Ishikawa (cell line): ENCODE data around the gene CTAG1A.

Experiments used
- TAF1 ChIP-seq: IDR thresholded peaks from 2 replicates; pipeline ENCODE4 v1.6.1; 2012; ENCODE audit warnings: low read depth, mild to moderate bottlenecking
- TCF12 ChIP-seq: IDR thresholded peaks from 2 replicates; pipeline ENCODE4 v1.6.1; 2012; ENCODE audit warnings: low read depth
- TEAD4 ChIP-seq: IDR thresholded peaks from 2 replicates; pipeline ENCODE4 v1.6.1; 2012
- USF1 ChIP-seq: IDR thresholded peaks from 2 replicates; pipeline ENCODE4 v1.6.1; 2012
- YY1 ChIP-seq: IDR thresholded peaks from 2 replicates; pipeline ENCODE4 v1.6.1; 2012; ENCODE audit warnings: low read depth

GRCh38 chrX:154547245-154548027 lies 37.5 kb upstream of the CTAG1A start, which contains the start of gene IKBKG:
- no peak for TF ChIP-seq TAF1
- no peak for TF ChIP-seq TEAD4
- TF ChIP-seq USF1 = no peak
- TF ChIP-seq YY1 = no peak
- TF ChIP-seq TCF12 = no peak
